ENCODE results near the gene SSBP3.
A peak's percentile ranks its signal among the peaks of the same experiment; 100 is the strongest.
"Not testable (repeated sequence)": the region's sequence is repeated elsewhere in the genome, so short reads cannot be mapped to it uniquely, and the experiment has no call there.

SSBP3 gene

DNA sequence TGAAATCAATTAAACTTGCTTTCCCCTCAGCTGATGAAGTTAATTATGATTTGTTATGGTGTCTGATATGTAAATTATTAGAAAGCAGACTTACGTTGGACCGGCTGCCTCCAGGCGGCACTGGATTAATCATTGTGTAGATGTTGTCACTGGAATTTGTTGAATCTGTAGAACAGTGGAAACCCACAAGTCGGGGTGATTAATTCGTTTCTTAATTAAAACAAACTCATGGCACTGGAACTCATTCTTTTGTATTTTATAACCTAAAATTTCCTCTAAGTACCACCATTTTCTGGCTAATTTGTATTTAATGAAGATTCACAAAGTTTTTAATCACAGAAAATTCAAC is 167.2 kb downstream of the SSBP3 start:
- DNase-seq, result no peak

DNA sequence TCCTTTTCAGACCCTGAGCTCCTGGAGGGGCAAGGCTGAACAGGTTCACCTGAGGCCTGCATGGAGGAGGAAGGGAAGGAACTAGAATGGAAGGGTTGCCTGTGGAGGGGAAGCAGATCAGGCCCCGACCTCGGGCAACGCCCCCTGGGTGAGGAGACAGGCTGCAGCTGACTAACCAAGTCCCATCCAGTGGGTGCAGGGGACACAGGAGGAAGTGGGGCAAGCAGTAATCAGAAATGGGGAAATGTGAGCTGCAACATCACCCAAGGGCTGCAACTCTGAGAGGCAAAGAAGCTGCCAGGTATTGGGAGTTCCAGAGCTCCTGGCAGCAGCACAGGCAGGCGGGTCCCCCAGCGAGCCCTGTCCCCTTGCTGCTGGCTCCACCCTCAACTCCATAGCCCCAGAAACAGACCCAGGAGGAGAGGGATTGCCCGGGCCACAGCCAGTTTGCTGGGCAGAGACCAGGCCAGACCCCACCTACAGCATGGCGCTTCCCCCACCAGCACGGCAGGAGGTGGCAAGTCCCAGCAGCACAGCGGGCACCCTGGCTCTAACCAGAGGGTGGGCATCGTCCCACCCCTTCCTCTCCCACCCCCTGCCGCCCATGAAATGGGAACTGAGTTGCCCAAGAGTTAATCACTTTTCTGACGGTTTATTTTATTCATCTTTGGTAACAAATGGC is 167.7 kb downstream of the SSBP3 start:
- no peak for DNase-seq

DNA sequence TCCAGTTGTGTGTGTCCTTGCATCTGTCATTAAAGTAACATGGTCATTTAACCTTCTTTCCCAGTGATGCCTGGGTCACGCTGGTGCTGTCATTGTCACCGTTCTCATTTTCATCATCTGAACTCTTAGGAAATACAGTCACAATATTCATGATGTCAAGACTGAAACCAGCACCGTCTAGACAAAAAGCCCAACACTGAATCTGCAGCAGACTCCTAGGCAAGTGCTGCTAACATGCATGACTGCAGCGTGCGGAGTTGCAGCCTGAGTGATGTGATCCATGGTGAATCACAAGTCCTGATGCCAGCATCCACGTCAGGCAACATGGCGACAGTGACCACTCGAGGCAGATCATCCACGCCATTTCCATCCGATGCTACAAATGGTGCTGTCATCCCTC is 168.6 kb downstream of the SSBP3 start:
- DNase-seq, result no peak

DNA sequence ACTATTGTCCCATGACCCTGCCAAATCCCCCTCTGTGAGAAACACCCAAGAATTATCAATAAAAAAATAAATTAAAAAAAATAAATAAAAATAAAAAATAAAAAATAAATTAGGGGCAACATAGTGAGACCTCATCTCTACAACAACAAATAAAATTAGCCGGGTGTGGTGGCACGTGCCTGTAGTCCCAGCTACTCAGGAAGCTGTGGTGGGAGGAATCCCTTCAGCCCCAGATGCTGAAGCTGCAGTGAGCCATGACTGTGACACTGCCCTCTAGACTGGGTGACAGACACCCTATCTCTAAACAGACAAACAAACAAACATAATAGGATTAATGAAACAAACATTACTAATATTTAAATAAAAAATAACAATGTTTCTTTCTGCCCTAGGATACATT is 171.9 kb downstream of the SSBP3 start:
- DNase-seq, result no peak

DNA sequence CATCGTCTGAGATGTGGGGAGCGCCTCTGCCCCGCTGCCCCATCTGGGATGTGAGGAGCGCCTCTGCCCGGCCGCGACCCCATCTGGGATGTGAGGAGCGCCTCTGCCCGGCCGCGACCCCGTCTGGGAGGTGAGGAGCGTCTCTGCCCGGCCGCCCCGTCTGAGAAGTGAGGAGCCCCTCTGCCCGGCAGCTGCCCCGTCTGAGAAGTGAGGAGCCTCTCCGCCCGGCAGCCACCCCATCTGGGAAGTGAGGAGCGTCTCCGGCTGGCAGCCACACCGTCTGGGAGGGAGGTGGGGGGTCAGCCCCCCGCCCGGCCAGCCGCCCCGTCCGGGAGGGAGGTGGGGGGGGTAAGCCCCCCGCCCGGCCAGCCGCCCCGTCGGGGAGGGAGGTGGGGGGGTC is 173.0 kb downstream of the SSBP3 start:
- not testable (repeated sequence) for DNase-seq

DNA sequence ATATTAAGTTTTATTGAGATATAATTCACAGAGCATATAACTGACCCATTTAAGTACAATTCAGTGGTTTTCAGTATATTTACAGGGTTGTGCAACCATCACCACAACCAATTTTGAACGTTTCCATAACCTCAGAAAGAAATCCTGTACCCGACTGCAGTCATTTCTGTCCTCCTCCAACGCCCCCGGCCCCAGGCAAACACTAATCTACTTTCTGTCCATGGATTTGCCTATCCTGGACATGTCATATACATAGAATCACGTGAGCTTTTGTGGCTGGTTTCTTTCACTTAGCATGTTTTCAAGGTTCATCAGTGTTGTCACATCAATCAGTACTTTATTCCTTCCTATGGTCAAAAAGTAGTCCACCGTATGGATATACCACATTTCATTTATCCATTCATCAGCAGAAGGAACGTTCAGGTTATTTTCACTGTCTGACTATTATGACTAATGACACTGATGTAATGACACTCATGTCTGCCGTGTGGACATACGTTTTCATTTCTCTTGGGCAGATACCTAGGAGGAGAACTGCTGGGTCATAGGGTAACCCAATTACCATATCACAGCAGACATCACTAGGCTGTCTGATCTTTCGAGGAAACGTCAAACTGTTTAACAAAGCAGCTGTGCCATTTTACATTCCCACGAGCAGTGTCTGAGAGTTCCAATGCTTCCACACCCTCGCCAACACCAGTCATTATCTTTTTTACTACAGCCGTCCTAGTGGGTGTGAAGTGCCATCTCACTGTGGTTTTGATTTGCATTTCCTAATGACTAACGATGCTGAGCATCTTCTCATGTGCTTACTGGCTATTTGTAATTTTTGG is 175.5 kb downstream of the SSBP3 start:
- DNase-seq, result peak in 3 of 5 experiments; percentile 2 to 72 (median 53)

DNA sequence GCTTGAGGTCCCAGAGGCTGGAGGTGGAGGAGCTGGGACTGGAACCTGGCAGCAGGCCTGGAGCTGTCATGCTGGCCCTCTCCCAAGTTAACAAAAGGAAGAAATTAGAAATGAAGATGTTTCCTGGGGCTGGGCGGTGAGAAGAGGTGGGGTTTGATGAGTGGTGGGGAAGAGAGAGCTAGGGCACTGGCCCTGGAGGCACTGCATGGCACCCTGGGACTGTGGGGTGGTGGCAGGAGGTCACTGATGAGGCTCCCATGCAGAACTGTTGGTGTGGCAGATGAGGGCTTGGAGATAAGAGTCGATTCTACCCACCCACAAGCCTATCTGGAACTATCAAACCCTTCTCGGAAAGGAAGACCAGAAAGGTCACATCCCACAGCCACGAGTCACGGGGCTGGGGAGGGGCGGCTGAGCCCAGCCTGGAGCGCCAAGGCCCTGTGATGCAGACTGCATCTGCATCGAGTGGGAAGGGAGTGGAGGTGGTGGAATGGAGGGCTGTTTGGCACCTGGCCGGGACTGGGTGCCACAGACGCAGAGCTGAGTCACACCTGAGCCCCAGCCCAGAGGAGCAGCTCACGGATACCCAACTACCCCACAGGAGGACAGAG is 176.8 kb downstream of the SSBP3 start:
- peak in 2 of 5 experiments; percentile 38 to 81 for DNase-seq

DNA sequence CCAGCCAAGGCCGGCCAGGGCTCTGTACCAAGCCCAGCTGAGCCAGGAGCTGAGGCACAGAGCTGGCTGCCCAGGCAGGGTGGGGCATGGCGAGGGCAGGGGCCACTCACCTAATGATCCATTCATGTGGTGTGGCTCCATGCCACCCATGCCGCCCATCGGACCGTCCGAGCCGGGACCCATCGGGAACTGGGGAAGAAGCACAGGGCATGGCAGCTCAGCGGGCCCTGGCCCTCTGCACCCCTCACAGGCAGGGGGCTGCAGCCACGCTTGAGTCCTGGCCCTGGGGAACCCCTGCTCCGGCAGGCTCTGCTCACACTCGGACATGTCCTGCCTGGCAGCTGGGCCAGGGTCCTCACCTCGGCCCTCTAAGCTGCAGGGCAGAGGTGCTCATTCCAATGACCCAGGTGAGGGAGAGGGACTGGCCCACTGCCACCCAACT is 177.5 kb downstream of the SSBP3 start:
- no peak for DNase-seq

DNA sequence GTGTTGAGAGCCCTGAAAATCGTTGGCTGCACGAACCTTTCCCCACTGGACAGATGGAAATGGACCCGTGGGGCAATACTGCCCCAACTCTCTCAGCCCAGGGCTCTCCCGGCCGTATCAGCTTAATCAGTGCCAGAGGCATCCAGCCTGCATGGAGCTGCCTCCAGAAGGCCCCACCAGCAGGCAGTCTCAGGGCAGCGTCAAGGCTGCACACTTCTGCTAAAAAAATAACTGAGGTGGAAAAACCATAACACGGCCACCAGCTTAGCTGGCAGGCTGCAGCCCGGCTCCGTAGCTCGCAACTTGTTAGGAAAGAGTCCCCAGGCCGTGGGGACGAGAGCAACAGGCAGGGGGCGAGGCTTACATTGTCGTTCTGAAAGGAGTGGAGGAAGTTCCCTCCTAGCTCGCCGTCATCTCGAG is 178.3 kb downstream of the SSBP3 start:
- no peak for DNase-seq

DNA sequence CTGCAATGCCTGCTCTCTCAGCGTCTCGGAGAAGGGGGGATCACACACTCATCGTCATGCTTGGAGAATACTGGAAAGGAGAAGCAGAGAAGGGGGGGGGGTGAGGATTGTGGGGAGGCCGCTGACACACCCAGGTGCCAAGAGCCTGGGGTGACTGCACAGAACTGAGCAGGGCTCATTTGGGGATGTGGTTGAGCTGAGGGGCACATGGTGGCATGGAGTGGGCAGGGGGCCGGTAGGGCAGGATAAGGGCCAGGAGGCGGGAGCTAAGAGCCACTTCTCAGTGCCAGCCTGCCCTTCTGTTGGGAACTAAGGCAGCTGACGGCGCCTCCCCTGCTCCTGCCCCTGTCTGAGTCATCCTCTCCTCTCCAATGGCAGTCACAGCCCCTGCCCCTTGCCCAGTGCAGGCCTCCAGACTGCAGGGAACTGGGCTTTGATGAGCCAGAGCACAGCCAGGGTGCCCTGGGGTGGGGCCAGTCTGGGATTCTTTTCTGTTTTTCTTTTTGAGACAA is 179.0 kb downstream of the SSBP3 start:
- DNase-seq, result peak in 1 of 5 experiments; percentile 7

DNA sequence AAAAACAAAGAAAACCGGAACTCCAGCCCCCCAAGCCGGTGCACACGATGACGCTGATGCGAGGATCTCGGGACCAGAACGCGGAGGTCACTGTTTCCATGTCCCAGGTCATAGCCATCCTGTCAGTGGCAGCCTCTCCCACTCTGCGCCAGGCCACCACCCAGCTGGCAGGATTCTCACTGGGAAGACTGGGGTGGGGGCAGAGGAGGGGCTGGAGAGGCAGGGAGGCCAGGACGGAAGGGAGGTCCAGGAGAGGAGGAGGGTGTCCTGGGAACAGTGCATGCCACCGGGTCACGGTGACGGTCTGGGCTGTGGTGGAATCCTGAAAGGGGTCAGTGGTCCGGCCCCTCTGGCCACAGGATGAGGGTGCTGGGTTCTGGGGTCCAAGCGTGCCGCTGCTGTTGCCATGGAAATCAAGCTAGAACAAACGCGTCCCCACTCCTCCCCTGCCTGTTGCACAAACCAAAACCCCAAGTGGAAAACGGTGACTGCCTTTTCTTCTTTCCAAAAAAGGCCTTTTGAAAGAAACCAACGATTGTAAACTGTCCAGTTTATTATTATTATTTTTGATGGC is 180.1 kb downstream of the SSBP3 start:
- no peak for DNase-seq

DNA sequence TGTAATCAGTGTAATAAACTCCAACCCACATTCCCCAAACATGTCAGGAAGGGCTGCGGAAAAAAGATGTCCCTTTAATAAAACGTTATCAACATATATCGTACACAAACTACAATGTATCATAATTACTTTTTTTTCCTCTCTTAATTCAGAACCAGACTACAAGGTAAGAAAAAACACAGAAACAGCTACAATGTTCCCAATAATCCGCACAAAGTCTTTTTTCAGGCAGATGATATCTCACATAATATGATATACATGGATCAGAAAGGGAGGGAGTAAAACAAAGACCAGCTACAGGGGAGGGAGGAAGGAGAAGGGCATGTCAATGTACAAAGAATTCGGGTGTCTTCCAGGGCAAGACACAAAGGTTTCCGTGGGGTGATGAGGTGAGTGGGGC is 180.8 kb downstream of the SSBP3 start:
- no peak for DNase-seq

DNA sequence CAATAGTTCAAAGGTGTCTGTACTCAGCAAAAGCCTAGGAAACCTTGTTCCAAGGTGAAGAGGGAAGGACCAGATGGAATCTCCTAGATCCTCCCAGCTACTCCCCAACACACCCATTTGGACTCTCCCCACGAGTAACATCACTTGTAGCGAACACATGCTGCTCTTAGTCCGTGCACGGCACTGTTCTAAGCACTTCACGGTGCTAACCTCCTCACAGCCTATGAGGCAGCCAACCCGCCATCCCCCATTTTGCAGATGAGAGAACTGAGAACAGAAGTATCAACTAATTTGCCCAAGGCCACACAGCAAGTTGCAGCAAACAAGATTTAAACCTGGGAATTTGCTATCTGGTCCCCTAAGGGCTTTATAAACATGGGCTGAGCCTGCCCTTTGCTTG is 182.0 kb downstream of the SSBP3 start:
- DNase-seq, result no peak

DNA sequence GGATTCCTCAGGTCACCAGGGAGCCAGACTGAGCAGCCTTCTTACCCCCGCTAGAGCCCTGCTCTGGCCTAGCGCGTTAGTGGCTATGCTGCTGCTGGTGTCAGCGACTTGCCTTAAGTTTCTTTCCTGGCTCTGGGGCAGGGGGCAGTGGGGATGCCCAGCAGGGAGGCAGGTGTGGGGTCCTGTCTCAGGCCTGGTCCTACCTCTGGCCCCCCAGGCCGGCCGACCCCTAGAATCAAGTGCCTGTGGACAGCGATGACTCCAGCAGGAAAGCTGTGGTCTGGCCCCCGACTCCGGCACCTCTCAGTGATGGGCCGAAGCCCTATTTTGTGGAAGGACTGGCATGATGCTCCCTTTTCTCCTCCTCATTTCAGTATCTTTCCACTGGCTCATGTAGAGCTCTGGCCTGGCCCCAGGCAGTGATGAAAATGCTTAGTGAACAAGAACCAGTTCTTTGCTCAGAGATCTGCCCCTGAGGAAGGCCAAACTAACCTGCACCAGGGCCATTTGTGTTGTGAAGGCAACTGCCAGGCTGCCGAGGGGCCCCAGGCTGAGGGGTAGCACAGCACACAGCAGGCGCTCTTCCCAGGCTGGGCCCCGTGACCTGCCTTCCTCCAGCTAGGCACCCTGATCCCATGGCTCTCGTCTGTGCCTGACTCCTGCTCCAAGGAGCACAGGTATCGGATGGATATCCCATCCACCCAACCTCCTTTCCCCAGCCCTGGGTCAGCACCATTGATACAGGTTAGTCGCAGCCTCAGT is 182.6 kb downstream of the SSBP3 start:
- no peak for DNase-seq

DNA sequence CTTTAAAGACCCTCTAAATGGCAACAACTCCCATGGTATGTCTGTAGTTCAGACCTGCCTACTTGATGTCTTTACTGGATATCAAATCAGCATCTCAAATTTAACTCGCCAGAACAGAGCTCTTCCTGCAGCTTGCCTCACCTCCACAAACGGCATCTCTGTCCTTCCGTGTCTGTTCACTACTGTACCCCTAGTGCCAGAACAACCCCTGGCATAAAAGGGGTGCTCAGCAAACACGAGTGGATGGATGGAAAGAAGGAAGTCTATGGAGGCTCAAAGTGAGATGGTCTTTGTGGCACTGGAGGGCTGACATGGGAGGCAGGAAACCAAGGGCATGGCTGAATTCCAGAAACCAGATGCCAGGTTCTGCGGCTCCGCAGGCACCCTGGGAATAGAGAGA is 183.5 kb downstream of the SSBP3 start:
- no peak for DNase-seq

DNA sequence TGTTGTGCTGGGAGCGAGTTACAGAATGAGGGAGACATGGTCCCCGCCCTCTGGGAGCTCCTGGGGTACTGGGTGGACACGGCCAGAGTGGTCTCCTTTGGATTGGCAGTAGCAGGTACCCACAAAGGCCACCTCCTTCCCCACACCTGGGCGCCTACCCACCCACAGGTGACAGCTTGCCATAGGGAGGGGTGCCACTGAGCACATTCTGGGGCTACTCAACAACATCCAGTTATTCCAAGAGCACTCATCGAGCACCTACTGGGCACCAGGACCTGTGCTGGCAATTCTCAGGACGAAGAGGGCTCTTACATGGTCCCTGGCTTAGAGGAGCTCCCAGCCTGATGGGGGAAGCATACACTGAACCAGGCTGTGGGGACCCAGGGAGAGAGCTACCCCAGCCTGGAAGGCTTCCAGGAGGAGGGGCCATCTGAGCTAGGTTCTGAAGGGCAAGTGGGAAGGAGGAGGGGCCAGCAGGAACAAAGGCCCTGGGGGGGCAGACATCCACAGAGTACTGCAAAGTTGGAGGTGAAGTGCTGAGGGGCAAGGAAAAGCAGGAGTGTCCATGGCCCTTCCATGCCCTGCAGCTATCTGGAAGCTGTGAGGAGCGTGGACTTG is 184.2 kb downstream of the SSBP3 start:
- DNase-seq, result no peak

DNA sequence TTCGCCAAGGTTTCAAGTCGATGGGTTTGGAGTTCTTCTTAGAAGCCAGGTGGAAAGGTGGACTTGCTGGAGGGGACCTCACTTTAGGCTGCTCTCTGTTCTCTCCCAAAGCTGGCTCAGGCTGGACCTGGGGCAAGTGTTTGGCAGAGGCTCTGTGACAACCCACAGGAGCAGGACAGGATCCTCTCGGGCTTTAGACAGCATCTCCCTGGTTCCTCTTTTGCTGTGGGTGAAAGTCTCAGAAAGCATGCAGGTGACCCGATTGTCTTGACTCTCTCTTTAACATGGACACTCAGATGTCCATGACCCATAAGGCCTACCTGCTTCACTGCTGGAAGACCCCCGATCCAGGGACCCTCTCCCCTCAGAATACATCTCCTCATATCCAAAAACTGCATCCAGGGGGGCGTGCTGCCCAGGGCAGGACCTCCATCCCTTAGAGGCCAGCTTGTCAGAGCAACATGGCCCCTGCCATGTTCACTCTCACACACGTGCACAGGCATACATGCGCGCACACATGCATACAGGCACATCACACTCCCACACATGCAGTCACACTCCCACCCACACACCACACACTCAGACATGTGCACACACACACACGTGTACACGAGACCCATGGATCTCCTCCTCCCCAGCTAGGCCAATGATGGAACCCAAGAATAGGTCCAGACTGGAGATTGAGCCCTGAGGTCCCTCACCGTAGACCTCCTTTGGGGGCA is 184.9 kb downstream of the SSBP3 start:
- no peak for DNase-seq

DNA sequence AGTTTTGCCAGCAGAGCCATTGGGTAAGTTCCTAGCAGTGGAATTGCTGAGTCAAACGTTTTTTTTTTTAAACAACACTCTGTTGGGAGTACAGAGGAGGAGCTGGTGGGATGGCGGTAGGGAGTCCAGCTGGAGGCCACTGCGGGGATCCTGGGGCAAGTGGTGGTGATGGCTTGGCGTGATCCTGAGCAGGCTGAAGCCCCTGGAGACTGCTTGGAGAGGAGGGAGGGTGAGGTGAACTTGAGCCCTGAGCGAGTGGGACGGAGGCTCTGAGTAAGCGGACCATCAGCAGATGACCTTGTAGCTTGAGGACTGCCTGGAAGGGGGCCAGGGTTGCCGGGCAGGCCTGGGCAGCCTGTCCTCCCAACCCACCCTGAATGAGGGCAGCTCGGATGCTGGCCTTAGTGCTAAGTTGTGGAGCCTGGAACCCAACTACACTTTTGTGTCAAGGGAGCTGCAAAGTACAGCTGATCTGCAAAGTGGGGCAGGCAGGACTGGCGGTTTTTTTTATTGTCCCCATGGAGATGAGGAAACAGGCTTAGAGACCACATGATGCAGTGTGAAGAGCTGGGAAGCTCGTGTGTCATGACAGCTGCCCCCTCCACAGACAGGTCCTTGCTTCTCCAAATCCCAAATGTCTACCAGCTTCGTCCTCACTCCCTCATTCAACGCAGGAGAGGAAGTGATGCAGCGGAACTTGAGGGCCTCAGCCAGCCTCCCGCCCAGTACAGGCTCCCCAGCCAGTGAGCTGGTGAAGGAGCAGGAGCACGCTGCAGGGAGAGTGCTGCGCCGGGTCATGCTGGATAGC is 186.0 kb downstream of the SSBP3 start:
- no peak for DNase-seq

DNA sequence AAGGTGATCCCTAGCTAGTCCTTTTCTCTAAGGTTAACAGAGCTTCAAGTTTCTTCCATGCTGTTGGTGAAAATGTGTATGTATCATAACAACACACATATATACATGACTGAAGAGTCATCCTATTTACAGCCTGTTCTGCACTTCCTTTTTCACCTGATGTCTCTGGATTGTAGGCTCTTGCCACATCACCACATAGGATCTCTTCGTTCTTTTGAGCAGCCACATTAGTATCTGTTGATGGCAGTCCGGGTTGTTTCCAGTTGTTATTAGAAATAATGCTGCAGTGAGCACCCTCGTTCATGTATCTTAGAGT is 186.5 kb downstream of the SSBP3 start:
- DNase-seq, result no peak

DNA sequence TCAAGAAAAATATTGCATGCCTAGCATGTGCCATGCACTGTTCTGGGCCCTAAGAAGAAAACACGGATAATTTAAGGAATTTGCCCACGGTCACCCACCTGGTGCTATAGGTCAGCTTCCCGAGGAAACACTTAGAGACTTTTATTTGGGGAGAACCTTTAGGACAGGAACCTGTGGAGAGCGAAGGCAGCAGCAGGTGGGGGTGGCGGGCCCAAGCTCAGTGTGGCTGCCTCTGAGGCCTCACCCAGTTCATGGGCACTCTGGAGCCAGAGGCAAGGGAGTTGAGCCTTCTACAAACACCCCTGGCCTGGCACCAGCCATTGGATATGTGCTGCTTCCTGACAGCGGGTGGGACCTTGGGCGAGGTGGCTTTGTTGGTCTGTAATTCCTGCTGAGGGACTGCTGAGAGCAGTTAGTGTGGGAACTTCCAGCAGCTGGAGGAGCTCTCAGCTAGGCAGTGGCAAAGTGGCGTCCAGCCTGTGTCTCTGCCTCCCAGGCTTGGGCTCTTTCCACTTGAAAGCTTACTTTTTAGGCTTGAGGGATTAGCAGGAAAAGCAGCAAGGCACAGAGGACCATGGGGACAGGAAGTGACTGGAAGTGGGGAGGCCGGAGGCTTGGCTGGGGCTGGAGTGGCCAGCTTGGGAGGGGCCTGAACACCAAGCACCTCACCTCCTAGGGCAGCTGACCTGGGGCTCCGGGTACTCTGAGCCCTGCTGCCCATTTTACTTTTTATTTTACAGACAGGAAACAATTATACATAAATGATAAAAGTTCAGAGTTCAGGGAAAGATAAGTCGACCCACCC is 187.1 kb downstream of the SSBP3 start:
- no peak for DNase-seq
